KBM-7 (cell line): ENCODE results near the gene DPP4.

ENCODE experiments used
- DNase-seq: peaks from one replicate; pipeline ENCODE4 v3.0.0-alpha.2; 2015
- in situ Hi-C: fragments of 300-500 bp; cut with MboI; formaldehyde crosslinking; loops from 2 replicates; pipeline ENCODE4 v1.14.3; 2020; ENCODE audit warnings: low sequenced_read_pairs, low pct_unique_long_range_greater_than_20kb, mixed read lengths

DPP4 gene

GRCh38 chr2:162030363-162031190, 43.4 kb downstream of the DPP4 start:
- no peak for DNase-seq
- in situ Hi-C loops: no loop called here

DNA sequence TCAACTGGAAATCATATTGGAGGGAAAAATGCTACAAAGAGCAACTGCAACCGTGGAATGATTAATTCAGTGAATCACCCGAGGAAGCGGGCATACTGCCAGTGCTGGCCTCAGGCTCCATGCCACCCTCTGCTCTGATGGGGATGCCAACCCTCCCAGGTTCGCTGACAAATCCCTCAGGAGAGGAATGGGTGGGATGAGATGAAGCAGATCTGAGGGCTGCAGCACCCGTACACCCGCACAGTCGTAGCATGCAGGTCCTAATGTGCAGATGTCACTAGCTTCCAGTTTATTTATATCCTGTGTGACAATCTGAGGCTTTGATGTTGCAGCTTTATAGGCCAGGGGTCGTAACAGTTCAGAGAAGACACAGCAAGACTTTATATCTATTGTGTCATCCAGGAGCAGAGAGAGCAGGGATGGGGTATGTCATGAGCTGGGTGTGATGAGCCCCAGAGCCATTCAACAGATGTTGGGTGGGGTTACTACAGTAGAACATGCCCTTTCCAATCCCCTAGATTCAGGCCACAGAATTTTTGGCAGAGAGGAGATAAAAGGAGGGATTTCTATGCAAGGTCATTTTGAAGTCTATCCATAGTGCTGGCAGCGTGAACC, 44.6 kb downstream of the DPP4 start:
- in situ Hi-C loops: no loop called here
- DNase-seq: no peak

DNA sequence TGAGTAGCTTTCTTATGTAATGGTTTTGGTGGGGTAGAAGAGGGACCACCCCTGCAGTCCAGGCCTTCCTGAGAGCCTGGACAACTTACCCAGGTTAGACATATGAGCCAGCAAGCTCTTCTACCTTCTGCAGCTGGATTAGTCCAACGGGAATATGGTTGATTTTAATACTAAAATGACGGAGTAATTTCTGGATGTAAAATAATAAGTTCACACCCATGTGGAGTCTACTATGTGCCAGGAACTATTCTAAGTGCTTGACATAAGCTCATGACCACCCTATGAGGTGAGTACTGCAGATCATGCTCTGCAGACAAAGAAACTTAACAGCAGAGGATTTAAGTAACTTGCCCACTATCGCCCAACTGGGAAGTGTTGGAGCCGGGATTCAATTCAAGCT, 45.5 kb downstream of the DPP4 start:
- in situ Hi-C loops: no loop called here

DNA sequence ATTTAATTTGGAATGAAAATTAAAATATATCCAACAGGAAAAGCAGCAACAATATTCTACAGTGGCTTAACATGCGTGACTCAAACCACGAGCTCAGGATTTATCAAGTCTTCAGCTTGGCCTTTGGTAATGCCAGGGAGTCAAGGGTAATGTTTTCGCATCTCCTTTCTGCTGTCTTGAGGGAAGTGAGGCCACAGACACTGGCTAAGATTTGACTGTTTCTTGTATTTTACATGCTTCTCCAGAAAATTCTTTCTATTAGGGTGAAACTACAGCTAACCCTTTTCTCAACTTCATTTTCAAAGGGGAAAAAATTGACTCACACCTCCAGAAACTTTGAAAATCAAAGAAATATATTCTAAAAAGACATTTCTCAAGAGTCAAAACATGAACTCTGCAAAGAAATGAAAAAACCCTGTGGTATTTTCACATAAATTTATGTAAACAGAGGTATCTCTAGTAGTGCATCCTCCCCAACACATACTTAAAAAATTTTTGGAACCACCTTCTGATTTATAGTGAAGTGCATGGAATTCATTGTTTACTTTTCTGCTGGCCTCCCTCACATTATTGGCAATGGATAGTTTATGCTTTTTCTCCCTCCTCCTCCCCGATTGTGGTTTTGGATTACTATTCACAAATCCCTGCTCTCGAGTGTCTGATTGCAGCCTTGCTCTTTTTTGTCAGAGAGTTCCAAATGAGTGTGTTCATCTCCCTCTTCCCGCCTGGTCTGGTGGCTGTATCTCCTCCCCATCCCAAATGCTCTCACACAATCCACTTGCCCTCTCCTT, 48.7 kb downstream of the DPP4 start:
- in situ Hi-C loops: no loop called here
- DNase-seq: no peak

More for the DNA sequence above, 45.5 kb downstream of the DPP4 start:
- no peak for DNase-seq

DNA sequence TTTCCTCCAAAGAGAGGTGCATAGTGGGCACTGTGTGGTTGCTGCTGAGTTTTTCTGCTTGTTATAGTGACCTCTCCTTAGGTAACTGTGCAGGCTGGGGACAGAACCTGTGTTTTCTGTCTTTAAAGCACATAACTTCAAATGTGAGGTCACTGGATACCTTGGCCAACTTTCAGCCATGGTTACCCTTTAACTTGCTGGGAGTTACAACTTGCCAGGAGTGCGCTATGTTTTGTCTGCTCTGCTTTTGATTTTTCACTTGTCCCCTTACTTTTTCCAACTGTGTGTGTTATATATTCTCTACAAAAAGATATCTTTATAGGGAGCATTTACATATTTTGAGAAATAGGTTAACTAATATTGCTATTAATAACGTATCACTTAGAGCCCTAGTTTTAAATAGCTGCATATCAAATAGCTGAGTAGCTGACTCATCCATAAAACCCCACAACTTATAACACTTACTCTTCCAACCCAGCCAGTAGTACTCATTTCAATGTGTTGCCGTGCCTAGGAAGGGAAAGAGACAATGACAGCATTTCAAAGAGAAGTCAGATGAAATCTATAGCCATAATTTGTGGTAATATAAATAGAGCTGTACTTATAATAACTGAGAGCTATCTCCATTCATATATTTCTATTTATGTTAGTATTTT, 51.6 kb downstream of the DPP4 start:
- DNase-seq: no peak

DNA sequence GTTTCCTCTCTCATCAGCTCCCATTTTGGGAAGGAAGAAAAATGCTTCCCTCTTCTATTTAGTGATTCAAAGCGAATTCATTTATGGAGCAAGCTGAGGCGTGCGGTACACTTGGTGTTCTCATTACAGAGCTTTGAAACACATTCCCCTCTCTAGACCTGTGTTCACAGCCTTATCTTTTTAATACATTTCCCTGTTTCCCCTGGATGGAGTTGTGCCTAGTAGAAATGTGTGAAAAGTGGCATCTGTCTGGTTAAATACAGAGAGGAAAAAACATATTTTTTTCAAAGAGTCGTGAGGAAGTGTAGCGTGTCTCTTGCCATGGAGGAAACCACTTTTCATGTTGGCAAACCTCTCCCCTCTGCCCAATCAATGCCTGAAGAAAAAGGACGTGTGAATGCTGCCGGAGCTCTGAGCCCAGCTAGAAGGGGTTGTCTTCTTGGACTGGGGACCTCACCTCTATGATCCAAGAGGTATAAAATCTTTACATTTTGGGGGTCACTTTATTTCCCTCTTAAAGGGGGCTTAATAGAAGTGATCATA, 52.4 kb downstream of the DPP4 start:
- in situ Hi-C loops: no loop called here
- DNase-seq: no peak

More for the DNA sequence above, 51.6 kb downstream of the DPP4 start:
- in situ Hi-C loops: no loop called here

DNA sequence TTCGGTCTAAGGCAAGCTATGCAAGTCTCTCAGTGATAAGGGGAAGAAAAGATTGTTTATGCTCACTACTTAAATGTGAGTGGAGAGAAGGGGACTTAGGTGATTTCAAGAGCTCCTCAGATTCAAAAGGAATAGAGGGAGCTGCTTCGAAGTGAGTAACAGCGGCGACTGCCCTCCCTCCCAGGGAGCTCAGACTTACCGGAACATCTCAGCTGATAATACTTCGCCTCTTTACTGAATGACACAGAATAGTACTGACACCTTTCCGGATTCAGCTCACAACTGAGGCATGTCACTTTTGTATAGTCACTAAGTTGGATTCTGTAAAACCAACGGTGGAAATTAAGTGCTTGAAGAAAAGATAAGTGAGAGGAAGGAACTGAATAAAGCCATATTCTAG, 55.5 kb downstream of the DPP4 start:
- in situ Hi-C loops: no loop called here
- DNase-seq: no peak

DNA sequence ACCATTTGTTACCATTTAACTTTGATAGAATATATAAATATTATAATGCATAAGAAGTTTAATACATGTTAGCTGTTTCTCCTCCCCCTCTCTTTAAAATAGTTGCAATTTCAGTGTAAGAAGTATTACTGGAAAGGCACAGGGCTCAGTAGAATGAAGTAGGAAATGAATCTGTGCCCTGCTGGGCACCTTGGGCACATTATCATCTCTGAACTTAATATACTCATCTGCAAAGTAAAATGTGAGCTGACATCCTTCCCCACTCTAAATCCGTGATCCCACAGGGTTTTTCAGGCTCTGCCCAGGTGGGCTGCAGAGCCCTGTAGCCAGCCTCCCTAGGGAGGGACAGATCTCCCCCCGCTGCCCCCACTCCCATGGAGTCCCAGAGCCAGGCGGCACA, 56.8 kb downstream of the DPP4 start:
- in situ Hi-C loops: no loop called here
- no peak for DNase-seq

- in situ Hi-C loops: no loop called here
- no peak for DNase-seq
These were observed 57.9 kb downstream of the DPP4 start for GRCh38 chr2:162016080-162016479.

- in situ Hi-C loops: no loop called here
- no peak for DNase-seq
These were observed 59.3 kb downstream of the DPP4 start for GRCh38 chr2:162014751-162015150.

GRCh38 chr2:162013514-162014475, 60.2 kb downstream of the DPP4 start:
- peak; percentile 40 for DNase-seq
- in situ Hi-C loops: no loop called here

DNA sequence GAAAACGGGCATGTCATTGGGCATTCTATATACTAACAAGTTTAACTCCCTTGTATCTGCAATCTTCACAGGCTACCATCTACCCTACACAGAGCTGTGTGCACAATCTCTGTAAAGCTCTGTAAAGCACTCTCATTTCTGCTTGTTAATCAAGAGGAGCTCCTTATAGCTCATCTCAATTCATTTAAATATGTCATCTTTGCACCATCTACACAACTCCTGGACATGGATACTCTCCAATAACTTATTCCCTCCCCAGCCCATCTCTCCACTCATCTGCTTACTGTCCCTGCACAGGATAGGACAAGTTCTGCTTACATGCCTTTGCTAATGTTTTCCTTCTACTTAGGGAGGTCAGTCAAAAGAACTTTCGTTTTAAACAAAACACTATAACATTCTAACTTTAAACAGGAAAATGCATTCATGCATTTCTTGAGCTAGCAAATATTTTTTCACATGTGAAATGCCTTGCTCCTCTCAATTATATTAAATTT, 61.4 kb downstream of the DPP4 start:
- in situ Hi-C loops: no loop called here
- no peak for DNase-seq

DNA sequence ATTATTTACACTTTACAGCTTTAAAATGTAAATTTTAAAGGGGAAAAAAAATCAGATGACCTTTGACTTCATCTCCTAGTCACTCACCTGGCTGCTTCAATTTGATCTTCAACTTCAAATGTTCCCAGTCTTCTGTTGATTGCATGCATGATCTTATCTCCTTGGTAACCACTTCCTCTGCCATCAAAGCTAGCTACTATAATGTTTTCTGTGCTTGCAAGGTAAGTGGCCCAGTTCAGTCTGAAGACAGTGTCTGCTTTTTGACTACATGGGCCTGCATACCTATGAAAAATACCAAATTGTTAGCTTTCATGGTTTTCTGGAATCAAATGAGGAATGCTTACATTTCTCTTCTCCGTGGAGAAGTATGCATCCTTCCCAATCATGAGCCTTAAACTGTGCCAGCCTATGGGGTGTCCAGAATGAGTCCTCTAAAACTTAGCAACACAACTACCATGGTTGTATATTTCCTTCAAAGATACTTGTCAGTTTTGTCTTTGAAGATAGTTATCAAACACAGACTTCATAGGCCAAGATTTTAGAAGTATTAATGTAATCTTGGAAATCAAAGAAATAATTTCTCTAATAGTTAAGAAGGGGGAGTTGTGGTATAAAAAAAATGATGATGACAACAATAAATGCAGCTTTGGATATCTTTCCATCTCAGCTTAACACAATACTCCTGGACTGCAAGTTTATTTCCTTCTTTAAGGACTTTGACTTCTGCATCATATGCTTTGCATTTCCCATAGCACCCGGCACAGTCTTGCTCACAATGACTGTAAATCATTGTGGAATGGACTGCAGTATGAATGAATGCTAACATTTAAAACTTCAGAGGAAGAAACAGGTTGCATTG, 62.1 kb downstream of the DPP4 start:
- in situ Hi-C loops: no loop called here

DNA sequence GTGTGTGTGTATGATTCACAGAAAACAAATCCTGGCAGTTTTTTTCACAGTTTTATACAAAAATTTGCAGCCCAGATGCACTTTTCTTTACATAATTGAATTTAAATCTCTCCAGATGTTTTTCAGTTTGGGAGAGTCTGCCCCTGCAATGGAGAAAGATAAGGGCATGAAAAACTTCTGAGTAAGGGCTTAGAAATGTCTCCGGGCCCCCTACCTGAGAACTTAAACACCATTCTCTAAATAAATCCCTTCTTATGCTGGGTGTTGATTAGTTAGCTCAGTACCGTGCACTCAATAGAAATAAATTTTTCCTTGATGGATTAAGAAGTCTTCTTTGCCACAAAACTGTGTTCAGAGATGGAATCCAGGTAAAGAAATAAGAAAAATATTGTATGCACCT, 64.5 kb downstream of the DPP4 start:
- in situ Hi-C loops: no loop called here
- DNase-seq: no peak

More for the DNA sequence above, 62.1 kb downstream of the DPP4 start:
- no peak for DNase-seq

DNA sequence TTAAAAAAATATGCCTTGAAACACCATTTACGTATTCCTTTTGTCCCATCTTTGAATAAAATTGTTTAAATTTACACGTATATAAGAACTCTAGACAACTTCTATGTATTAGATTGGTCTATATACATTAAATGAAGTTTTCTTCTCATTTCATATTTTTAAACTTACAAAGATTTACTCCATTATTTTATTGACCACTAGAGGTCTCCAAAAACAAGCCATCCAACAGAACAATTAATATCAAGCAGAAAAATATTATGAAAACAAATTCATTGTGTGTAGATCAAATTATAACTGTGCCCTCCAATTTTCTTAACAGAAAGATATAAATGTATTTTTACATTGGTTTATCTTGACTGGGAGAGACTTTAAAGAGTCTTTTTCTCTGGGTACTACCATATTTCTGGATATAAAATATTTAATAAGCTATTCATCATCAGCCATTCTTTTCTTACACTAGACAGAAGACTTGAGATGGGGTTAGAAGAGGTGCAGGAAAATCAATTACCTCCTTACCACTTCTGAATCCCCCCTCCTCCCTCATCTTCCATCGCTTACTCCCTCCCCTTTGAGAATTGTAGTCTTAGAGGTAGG, 66.5 kb downstream of the DPP4 start:
- peak; percentile 40 for DNase-seq
- in situ Hi-C loops: no loop called here

DNA sequence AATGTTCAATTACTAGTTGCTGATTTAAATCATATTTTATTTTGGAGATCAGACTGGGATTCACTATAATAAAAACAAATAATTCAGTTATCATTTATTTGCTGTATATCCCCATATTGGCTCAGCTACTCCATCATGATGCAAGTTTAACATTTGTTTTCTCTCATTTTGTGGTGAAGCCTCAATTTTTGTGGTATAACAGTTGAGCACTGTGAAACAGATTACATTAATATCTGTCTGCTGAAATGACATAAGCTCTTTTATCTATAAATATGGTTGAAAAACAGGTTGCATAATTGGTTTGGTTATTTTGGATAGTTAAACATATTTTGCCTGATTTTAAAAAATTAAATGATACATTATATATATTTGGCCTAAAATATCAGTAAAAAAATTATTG, 67.7 kb downstream of the DPP4 start:
- DNase-seq: no peak
- in situ Hi-C loops: no loop called here

DNA sequence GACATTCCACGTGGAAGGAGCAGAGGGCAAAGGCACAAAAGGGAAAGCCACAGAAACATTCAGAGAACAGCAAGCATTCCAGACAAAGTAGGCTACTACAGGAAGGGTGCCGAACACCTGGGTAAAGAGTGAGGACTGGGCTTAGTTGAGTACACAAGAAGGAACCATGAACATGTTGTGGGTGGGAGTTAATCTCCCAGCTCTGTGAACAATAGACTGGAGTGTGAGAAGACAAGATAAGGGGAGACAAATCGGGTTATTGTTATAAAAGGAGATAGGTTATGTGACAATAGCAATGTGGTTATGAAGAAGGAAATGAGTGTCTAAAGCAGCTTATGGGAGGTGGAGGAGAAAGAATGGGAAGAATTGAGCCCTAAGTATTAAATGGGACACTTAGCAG, 70.0 kb downstream of the DPP4 start:
- peak; percentile 30 for DNase-seq
- in situ Hi-C loops: no loop called here
